Esophagus muscularis mucosa (tissue), 4 donors: ENCODE results near the gene CCDC127.
"Not testable (repeated sequence)": the region's sequence is repeated elsewhere in the genome, so short reads cannot be mapped to it uniquely, and the experiment has no call there.

ENCODE experiments used
- CTCF ChIP-seq, 3 experiments: fragments of 200-600 bp in 2 of 3; fragments of 450-650 bp in 1 of 3; sonication (generic) in 2 of 3; IDR thresholded peaks; one replicate each; pipeline ENCODE4 v1.5.1; 2017 to 2019; ENCODE audit warnings: antibody characterized with exemption in 3 of 3, mild to moderate bottlenecking in 2 of 3, moderate library complexity in 1 of 3
- EP300 ChIP-seq: sonication (generic); formaldehyde crosslinking; IDR thresholded peaks from one replicate; pipeline ENCODE4 v1.6.1; 2017; ENCODE audit warnings: antibody characterized with exemption
- POLR2A ChIP-seq: fragments of 450-650 bp; IDR thresholded peaks from one replicate; pipeline ENCODE4 v1.6.1; 2017; ENCODE audit warnings: antibody characterized with exemption, moderate library complexity, mild to moderate bottlenecking, low read depth

GRCh38 chr5:216076-216475 lies 1.9 kb downstream of the CCDC127 start:
- TF ChIP-seq CTCF (IDR thresholded peaks at IDR 0.05); POLR2A; EP300: not testable (repeated sequence)
